Activated CD8-positive, alpha-beta memory T cell treated with anti-CD3 and anti-CD28 coated beads for 48 hours (primary cell): ENCODE measurements around the gene TPD52L1.

Experiments used
- DNase-seq, 3 experiments: peaks; one replicate each; pipeline ENCODE4 v3.0.0-alpha.2; 2020; ENCODE audit warnings: low read depth in 2 of 3, low spot score in 2 of 3

The TPD52L1 gene

GRCh38 chr6:125302840-125303511, 149.4 kb downstream of the TPD52L1 start:
- DNase-seq = no peak

DNA sequence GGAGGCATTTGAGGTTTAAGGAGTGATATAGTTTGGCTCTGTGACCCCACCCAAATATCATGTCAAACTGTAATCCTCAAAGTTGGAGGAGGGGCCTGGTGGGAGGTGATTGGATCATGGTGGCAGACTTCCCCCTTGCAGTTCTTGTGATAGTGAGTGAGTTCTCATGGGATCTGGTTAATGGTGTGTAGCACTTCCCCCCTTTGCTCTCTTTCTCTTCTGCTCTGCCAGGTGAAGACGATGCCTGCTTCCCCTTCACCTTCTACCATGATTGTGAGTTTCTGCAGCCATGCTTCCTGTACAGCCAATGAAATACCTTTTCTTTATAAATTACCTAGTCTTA, 149.9 kb downstream of the TPD52L1 start:
- DNase-seq = no peak

DNA sequence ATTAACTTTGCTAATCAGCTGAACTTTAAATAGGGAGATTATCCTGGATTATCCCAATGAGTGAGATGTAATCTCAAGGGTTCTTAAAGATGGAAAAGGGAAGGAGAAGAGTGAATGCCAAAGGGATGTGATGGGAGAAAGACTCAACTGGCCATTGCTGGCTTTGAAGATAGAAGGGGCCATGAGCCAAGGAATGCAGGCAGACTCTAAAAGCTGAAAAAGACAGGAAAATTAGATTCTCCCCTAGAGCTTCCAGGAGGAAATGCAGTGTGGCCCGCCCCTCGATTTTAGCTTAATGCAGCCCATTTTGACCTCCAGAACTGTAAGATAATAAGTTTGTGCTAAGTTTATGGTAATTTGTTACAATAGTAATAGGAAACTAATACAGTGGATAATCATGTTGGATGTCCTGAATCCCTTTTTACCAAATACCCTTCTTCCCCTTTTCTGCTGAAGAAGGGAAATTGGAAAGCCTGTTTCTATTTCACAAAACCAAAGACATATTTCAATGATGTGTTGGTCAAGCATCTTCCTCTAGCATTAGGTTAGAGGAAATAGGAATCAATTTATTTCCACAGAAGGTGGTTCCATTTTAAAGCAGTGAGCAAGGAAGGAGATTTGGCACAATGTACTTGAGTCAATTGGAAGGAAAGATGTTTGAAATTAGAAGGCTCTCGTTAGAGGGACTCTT, 151.5 kb downstream of the TPD52L1 start:
- DNase-seq = no peak

GRCh38 chr6:125306756-125307149, 153.2 kb downstream of the TPD52L1 start:
- no peak for DNase-seq

- no peak for DNase-seq
These were observed 153.7 kb downstream of the TPD52L1 start for GRCh38 chr6:125307150-125307838.

DNA sequence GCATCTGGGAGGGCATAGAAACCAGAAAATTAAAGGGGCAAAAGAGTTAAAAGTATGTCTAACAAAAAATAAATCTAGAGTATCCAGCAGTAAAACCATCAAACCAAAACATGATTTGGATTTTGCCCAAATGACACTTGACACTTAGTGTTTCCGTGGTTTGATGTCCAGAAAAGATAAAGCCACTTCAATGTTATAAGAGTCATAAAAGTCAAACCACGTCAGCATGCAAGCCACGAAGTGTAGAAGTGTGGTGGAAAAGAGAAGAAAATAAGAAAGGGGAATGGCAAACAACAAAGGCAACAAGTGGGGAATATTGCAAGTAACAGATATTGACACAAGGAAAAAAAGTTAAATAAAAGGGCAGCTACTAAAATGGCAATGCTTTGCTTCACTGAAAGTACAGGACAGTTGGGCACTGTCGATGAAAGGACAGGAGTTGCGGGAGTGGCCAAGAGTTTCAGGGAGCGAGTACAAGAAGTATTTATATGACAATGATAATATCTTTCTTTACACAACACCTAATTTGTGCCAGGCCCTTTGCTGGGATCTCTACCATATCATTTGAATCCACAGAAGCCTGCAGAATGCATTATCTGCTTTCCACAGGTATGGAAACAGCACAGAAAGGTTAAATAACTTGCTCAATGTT, 154.5 kb downstream of the TPD52L1 start:
- DNase-seq = no peak

DNA sequence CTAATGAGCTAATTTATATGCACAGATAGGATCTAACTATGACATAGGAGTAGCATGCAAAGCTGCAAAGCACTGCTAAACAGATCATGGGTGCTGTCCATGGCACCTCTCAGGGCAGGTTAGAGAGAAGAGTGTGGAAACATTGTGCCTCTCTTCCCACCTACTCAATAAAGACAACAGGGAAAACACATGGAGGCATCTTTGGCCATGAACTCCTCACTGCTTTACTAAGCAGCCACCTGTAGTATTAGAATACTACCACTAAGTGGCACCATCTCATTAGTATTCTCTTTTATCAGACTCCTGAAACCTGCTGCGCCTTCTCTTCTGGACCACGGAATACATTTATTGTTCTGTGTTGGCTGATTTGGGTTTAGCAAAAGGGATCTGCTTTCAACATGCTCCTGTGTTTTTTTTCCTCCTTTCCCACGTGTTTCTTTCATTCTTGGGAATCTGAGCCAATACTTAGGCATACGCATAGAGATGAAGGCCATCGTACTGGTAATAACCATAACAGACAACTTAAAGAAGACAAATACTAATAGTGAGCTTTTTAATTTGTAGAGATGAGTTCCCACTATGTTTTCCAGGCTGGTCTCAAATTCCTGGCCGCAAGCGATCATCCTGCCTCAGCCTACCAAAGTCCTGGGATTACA, 157.5 kb downstream of the TPD52L1 start:
- DNase-seq = no peak

DNA sequence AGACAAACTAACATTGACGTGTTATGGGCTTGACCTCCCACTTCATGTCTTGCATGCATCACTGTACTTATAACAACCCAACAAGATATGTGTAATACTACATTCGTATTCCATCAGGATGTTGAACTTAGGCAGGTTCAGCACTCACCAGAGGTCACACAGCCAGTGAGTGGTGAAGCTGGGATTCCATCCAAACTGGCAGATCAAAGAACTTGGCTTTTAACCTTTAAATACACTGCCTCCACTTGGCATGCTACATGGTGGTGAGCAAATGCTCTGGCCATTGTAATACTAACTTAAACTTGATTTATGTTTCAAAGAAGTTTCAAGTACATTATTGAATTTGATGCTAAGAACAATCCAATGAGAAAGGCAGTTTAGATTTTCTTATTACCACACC, 158.9 kb downstream of the TPD52L1 start:
- DNase-seq = no peak

DNA sequence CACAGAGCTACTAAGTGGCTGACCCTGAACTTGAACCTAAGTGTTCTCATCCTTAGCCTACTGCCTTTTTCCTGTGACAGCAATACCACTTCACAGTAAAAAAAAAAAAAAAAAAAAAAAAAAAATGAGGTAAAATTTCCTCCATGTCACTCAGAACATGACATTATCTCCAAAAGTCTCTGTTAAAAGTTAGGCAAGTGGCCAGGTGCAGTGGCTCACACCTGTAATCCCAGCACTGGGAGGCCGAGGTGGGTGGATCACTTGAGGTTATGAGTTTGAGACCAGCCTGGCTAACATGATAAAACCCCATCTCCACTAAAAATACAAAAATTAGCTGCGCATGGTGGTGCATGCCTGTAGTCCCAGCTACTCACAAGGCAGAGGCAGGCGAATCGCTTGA, 159.4 kb downstream of the TPD52L1 start:
- DNase-seq = no peak
